Osteocyte (in vitro differentiated cells): ENCODE results near the gene PHRF1. TPM values are rescaled to one million over a fixed set of nuclear protein-coding genes. Genes with fewer than 3 reads are reported as not detected.

Experiments used
- DNase-seq: peaks from one replicate; pipeline ENCODE4 v3.0.0; 2021; ENCODE audit warnings: mixed read lengths; ENCODE audit not compliant: unreplicated experiment; ENCODE audit errors: extremely low spot score
- H3K27ac Mint-ChIP-seq: one replicate; pipeline ENCODE4 v1.8.0; 2021; ENCODE audit warnings: mild to moderate bottlenecking, mixed read lengths; ENCODE audit not compliant: unreplicated experiment
- H3K27me3 Mint-ChIP-seq: one replicate; pipeline ENCODE4 v1.8.0; 2021; ENCODE audit warnings: mixed read lengths; ENCODE audit not compliant: unreplicated experiment
- H3K36me3 Mint-ChIP-seq: one replicate; pipeline ENCODE4 v1.8.0; 2021; ENCODE audit warnings: mixed read lengths; ENCODE audit not compliant: unreplicated experiment
- H3K4me1 Mint-ChIP-seq: one replicate; pipeline ENCODE4 v1.8.0; 2021; ENCODE audit warnings: mixed read lengths; ENCODE audit not compliant: unreplicated experiment
- H3K4me3 Mint-ChIP-seq: one replicate; pipeline ENCODE4 v1.8.0; 2021; ENCODE audit warnings: mild to moderate bottlenecking, moderate library complexity, mixed read lengths; ENCODE audit not compliant: unreplicated experiment
- H3K9me3 Mint-ChIP-seq: one replicate; pipeline ENCODE4 v1.8.0; 2021; ENCODE audit warnings: mixed read lengths; ENCODE audit not compliant: unreplicated experiment
- total RNA-seq: library from RNA; stranded (reverse); gene quantifications from 2 replicates; pipeline ENCODE4 v1.2.1, GENCODE V29; 2021
- TF ChIP-seq, protein P1 (sequence below): fragments of 200-600 bp; sonication (generic); IDR thresholded peaks from 2 replicates; pipeline ENCODE4 v1.5.0; 2021; ENCODE audit warnings: antibody characterized with exemption, mild to moderate bottlenecking, moderate library complexity

The PHRF1 gene
- total RNA-seq, 1 donor from 2014 or later = 31.5 TPM

DNA sequence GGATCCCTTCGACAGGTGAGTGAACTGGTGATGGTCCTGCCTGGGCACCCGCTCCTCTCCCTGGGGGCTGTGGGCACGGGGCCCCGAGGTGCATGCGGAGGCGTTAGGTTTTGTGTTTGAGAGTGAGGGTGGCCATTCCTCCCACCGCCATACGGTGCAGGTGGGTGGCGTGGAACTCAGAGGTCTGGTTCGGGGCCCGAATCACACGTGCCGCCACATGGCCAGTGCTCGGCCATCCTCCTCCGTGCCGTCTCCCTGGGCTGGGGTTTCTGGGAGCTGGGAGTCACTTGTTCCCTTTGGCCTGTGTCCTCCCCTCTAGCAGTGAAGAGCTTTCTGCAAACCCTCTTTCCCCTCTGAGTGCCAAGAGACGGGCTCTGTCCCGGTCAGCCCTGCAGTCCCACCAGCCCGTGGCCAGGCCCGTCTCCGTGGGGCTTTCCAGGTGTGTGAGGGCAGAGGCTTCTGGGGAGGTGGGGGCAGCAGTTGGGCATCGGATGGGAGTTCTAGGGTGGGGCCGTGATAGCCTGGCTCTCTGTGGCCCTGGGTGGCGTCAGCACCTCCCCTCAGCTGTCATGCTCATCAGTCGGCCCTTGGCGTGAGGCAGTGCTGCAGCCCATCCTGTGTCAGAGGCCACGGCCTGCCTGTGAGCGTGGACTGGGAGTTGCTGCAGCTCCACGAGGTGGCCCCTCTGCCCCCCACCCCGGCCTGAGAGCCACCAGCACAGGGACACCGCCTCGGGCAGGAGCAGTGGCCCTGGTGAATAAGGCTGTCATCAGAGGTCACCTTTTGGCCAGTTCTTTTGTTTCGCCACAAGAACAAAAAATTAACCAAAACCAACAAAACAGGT, 29.2 kb downstream of the PHRF1 start:
- Mint-ChIP-seq H3K4me1 (no peaks in the 10 kb centered on the region), H3K27ac (no peak overlapping the region), H3K36me3 (peaks cover 32% of the 10 kb centered on the region), H3K27me3 (no peaks in the 10 kb centered on the region), H3K4me3 (no peak overlapping the region), H3K9me3 (no peaks in the 10 kb centered on the region)
- DNase-seq = no peak
- TF ChIP-seq, protein P1, sequence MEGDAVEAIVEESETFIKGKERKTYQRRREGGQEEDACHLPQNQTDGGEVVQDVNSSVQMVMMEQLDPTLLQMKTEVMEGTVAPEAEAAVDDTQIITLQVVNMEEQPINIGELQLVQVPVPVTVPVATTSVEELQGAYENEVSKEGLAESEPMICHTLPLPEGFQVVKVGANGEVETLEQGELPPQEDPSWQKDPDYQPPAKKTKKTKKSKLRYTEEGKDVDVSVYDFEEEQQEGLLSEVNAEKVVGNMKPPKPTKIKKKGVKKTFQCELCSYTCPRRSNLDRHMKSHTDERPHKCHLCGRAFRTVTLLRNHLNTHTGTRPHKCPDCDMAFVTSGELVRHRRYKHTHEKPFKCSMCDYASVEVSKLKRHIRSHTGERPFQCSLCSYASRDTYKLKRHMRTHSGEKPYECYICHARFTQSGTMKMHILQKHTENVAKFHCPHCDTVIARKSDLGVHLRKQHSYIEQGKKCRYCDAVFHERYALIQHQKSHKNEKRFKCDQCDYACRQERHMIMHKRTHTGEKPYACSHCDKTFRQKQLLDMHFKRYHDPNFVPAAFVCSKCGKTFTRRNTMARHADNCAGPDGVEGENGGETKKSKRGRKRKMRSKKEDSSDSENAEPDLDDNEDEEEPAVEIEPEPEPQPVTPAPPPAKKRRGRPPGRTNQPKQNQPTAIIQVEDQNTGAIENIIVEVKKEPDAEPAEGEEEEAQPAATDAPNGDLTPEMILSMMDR = no peak

DNA sequence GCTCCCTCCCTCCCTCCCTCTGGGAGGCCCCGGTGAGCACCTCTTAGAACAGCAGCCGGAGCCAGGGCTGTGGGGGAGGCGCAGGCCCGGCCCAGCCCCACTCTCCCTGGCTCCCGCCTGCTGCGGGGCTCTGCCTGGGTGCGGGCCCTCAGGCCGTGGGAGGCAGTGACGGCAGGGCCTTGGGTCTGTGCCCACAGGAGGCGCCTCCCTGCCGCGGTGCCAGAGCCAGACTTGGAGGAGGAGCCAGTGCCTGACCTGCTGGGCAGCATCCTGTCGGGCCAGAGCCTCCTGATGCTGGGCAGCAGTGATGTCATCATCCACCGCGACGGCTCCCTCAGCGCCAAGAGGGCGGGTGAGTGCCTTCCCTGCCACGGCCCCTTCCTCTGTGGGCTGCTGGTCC, 30.0 kb downstream of the PHRF1 start:
- Mint-ChIP-seq H3K27ac (no peak overlapping the region), H3K4me3 (no peak overlapping the region), H3K27me3 (no peaks in the 10 kb centered on the region), H3K4me1 (no peaks in the 10 kb centered on the region), H3K36me3 (peaks cover 36% of the 10 kb centered on the region), H3K9me3 (no peaks in the 10 kb centered on the region)
- DNase-seq = no peak
- TF ChIP-seq, protein P1 = no peak

DNA sequence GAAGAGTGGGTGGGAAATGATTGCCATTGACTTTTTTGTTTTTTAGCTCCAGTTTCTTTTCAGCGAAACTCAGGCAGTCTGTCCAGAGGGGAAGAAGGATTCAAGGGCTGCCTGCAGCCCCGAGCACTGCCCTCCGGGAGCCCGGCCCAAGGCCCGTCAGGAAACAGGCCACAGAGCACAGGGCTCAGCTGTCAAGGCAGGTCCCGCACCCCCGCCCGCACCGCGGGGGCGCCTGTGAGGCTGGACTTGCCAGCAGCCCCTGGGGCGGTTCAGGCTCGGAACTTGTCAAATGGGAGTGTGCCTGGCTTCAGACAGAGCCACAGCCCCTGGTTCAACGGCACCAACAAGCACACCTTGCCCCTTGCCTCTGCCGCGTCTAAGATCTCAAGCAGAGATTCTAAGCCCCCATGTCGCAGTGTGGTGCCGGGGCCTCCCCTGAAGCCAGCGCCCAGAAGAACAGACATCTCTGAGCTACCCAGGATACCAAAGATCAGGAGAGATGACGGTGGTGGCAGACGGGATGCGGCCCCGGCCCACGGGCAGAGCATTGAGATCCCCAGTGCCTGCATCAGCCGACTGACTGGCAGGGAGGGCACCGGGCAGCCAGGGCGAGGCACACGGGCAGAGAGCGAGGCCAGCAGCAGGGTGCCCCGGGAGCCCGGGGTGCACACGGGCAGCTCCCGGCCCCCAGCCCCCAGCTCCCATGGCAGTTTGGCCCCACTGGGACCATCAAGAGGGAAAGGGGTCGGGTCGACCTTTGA, 30.9 kb downstream of the PHRF1 start:
- Mint-ChIP-seq H3K9me3 (no peaks in the 10 kb centered on the region), H3K36me3 (peaks cover 31% of the 10 kb centered on the region), H3K27ac (no peak overlapping the region), H3K4me3 (no peak overlapping the region), H3K4me1 (peaks cover 2% of the 10 kb centered on the region), H3K27me3 (no peaks in the 10 kb centered on the region)
- TF ChIP-seq, protein P1 = no peak
- DNase-seq = no peak

DNA sequence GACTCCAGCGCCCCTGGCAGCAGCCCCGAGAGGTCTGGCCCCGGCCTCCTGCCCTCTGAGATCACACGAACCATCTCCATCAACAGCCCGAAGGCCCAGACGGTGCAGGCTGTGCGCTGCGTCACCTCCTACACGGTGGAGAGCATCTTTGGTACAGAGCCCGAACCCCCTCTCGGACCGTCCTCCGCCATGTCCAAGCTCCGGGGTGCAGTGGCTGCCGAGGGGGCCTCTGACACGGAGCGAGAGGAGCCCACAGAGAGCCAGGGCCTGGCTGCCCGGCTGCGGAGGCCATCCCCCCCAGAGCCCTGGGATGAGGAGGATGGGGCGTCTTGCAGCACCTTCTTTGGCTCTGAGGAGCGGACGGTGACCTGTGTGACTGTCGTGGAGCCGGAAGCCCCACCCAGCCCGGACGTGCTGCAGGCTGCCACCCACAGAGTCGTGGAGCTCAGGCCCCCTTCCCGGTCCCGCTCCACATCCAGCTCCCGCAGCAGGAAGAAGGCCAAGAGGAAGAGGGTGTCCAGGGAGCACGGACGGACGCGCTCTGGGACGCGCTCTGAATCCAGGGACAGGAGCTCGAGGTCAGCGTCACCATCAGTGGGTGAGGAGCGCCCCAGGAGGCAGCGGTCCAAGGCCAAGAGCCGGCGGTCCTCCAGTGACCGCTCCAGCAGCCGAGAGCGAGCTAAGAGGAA, 31.8 kb downstream of the PHRF1 start:
- Mint-ChIP-seq H3K36me3 (peaks cover 35% of the 10 kb centered on the region), H3K9me3 (no peaks in the 10 kb centered on the region), H3K4me3 (no peak overlapping the region), H3K27ac (no peak overlapping the region), H3K4me1 (peaks cover 2% of the 10 kb centered on the region), H3K27me3 (no peaks in the 10 kb centered on the region)
- DNase-seq = no peak
- TF ChIP-seq, protein P1 = no peak
